HS-27A (cell line): ENCODE results near the gene FITM1.

Experiments used
- DNase-seq: peaks from one replicate; pipeline ENCODE4 v3.0.0-alpha.2; 2012; ENCODE audit warnings: low read depth, missing footprints

Gene FITM1

GRCh38 chr14:24160850-24161804 is 30.7 kb downstream of the FITM1 start, which contains the start of gene IRF9:
Gene IRF9 (plus strand): TSS chr14:24161265. CDS start chr14:24162145, 880 bp downstream.
- peak; percentile 93 for DNase-seq

GRCh38 chr14:24162093-24162492 is 31.6 kb downstream of the FITM1 start:
- no peak for DNase-seq

GRCh38 chr14:24164518-24164991 is 34.1 kb downstream of the FITM1 start:
- DNase-seq = no peak

DNA sequence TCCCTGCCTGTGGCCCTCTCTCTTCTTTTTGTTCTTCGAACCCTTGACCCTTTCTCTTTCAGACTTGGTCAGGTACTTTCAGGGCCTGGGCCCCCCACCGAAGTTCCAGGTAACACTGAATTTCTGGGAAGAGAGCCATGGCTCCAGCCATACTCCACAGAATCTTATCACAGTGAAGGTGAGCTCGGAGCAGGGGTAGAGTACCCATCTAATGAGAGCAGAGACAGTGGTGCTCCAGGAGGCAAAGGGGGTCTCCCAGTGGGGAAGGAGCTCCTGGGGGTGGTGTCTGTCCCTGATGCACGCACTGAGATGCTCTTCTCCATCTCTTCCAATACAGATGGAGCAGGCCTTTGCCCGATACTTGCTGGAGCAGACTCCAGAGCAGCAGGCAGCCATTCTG is 35.3 kb downstream of the FITM1 start:
- no peak for DNase-seq

DNA sequence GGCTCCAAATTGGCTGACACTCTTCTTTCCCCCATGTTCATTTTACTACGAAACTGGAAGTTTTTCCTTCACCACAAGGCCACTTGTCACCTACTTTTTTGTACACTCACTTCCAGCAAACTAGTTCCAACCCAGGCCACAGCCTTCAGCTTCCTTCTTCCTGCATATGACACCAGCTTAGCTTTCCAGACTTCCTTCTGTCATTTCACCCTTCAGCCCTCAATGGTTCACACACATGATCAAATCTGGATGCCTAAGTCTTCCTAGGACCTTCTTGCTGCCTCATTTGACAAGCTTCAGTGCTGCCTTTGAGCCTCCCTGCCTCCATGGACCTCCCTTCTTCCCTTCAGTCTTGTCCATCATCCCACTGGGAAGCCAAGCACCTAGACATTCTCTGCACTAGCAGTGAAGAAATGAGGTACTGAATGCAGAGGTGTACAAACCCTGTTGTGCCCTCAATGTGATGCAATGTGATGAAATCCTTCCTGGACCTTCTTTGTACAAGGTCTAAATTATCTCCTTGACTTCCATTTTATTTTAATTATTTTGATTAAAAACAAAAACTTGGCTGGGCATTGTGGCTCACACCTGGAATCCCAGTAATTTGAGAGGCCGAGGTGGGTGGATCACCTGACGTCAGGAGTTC is 37.1 kb downstream of the FITM1 start:
- no peak for DNase-seq

- DNase-seq = no peak
Measured at GRCh38 chr14:24171422-24172260, 41.2 kb downstream of the FITM1 start, which contains the start of gene REC8. Gene REC8 (plus strand): TSS chr14:24172080. CDS start chr14:24172553, 473 bp downstream.

GRCh38 chr14:24172261-24172860 is 41.9 kb downstream of the FITM1 start:
- no peak for DNase-seq

- DNase-seq = no peak
Measured at GRCh38 chr14:24172871-24173281, 42.4 kb downstream of the FITM1 start.

DNA sequence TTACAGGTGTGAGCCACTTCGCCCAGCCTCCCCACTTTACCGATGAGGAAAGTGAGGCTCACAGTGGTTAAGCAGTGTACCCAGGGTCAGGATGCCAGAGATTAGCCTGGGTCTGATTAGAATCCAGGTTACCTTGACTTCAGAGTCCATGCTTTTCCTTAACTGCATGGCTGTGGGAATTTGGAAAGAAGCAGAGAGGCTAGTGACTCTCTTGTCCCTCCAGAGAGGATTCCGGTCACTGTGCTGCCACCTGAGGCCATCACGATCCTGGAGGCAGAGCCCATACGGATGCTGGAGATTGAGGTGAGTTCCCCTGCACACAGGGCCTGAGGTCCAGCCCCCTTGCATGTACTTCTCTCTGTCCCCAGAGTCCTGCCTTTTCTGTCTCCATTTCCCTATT is 46.1 kb downstream of the FITM1 start:
- no peak for DNase-seq

- DNase-seq = no peak
Measured at GRCh38 chr14:24177041-24177825, 46.8 kb downstream of the FITM1 start.

- DNase-seq = no peak
Measured at GRCh38 chr14:24177891-24178290, 47.4 kb downstream of the FITM1 start.

DNA sequence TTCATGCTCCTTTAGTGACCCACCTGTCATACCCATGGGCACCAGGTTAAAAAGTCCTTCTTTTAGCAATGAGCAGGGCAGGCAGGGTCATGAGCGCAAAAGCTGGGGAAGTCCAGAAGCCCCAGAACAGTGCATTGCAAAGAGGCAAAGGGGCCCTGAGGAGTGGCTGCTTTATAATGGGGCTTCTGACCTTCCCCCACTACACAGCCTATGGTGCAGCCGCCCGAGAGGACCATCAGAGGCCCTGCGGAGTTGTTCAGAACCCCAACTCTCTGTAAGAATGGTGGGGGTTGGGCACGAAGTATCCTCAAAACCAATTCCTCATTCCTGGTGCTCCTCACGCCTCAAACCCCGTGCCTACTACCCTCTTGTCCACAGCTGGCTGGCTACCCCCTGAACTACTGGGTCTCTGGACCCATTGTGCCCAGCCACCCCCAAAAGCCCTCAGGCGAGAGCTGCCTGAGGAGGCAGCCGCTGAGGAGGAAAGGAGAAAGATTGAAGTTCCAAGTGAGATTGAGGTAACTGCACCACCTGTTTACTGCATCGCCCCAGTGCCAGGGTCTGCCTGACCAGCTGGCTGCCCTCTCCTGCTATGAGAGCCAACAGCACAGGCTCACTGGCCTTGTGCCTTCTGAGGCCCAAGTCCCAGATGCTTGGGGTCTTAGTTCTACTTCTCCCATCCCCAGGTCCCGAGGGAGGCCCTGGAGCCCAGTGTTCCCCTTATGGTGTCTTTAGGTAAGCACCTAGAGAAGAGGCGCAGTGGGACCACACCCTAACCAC is 48.1 kb downstream of the FITM1 start:
- no peak for DNase-seq

GRCh38 chr14:24179294-24179960 is 49.0 kb downstream of the FITM1 start:
- no peak for DNase-seq

GRCh38 chr14:24179961-24180796 is 49.7 kb downstream of the FITM1 start:
- DNase-seq = no peak

DNA sequence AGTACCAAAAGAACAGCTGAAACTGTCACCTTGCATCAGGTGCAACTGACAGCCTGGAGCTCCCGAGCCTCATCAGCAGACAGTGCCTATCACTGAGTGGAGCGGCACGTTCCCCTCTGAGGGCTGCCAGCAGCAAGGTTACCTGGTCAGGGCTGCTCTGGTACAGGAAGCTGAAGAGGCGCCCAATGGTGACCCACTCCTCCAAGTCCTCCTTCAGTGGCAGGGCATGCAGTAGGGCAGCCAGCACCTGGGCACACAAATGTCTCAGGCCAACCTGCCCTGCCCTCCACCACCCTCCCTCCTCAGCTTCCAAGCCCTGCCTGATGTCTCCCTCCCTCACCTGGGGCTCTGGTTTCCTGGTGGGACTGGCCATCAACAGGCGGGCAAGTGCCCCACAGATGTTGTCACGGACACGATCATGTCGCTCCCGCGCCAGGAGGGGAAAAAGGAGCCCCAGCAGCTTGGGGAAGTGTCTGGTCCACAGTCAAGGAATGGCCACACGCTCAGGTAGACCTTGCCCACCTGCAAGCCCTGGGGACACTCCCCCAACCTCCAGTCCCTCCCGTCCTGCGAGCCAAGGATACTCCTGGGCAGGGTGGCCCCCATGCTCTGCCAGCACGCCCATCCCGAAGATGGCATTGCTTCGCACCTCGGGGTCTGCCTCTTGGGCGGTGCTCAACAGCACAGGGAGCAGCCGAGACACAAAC is 51.1 kb downstream of the FITM1 start:
- no peak for DNase-seq
